GM21619 (cell line): Measurements from ENCODE around the gene HMX2.

ENCODE experiments used
- ATAC-seq: cut with Tn5 transposase; IDR thresholded peaks from one replicate; pipeline ENCODE4 v1.9.1; 2021; ENCODE audit not compliant: unreplicated experiment

Gene HMX2, protein sequence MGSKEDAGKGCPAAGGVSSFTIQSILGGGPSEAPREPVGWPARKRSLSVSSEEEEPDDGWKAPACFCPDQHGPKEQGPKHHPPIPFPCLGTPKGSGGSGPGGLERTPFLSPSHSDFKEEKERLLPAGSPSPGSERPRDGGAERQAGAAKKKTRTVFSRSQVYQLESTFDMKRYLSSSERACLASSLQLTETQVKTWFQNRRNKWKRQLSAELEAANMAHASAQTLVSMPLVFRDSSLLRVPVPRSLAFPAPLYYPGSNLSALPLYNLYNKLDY

DNA sequence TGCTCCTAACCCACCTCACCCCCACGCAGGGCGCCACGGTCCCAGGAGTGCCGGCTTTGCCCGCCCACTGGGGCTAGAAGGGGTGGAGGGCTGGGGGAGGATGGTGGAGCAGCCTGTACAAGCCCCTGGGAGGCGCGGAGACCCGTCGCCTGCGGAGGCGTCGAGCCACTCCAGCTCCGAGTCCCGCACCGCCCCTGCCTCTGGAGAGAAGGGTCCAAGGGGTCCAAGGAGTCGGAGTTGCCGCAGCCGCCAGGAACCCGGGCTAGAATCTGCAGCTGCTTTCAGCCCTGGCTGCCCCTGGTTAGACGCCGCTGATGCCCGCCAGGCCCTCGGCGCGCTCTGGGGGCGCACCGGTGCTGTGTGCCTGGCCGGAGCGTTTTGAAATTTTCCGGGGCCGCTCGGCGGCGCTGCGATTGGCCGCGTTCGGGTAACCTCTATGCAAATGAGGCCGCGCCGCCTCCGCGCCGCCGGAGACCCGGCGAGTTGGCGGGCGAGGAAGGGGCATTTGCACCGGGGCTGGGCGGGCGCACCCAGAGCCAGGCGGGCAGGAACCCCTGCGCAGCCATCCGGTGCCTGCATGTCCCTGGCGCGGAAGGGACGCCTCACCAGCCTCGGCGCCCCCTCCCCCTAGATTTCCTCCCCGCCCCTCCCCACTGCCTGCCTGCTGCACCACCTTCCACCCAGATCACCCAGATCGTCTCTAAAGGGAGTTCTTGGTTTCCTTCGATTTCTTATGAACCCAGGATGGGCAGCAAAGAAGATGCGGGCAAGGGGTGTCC, at the start of gene HMX2:
HMX2 (plus strand) TSS at position 502 of the 779 bp plus-strand sequence; CDS start at position 745, 243 bp downstream.
- no peak for ATAC-seq

DNA sequence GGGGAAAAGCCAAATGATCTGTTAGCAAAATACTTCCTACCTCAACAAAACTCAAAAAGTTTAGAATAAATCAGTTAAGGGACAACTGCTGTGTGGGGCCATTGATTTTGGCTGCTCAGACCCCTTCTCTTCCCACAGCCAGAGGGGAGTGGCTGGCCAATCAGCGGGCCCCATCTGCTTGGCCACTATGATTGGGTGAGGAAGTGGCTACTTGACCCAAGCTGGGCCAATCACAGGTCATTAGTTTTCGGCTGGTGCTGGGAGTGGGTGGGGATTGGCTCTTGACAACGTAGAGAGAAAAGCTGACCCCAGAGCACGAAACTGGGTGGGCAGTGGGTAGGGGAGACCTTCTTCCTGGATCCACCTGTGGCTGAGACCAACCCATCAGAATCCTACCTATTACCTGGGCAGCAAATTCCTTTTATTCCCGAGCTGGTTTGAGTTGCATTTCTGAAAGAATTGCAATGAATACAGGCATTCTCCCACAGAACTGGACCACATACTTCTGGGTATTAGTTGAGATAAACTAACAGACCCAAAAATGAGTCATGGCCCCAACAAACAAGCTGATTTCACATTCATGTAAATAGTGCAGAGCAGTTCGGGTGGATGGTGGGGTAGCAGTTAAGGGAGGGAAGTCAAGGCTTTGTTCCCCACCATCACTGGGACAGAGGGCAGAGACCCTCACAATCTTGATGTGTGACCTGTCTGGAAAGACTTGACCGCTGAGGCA, 47.7 kb upstream of the HMX2 start:
- no peak for ATAC-seq

DNA sequence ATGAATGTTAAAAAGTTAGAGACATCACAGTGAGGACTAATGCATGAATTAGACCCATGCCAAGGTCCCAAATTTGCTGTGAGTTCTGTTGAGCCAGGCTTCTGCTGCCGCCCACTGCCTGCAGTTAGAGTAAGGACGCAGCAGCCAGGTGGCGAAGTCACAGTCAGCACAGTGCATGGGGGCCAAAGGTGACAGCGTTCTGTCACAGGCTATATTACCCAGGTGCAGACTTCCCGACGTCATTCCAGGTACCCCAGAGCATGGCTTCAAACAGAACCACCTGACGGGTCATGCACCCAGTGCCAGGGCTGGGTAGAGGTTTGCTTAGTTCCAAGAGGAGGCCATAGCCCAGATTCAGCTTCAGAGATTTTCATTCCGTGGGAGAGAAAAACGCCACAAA, 46.1 kb upstream of the HMX2 start:
- ATAC-seq, result no peak

DNA sequence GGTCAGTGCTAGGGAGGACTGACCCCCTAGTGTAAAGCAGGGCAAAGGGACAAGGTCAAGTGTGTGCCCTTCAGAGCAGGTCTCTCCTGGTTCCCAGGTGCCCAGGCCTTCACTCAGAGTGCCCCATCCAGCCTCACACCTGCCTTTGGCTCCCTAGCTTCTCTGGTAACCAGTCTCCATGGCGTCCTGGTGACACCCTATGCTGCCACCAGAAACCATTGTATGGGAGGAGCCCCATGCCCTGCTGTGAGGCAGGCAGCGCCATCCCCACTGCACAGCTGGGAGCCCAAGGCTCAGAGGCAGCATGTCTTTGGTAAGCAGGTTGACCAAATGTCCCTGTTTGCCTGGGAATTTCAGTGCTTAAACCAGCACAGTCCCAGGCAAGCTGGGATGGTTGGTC, 45.3 kb upstream of the HMX2 start:
- ATAC-seq, result no peak

DNA sequence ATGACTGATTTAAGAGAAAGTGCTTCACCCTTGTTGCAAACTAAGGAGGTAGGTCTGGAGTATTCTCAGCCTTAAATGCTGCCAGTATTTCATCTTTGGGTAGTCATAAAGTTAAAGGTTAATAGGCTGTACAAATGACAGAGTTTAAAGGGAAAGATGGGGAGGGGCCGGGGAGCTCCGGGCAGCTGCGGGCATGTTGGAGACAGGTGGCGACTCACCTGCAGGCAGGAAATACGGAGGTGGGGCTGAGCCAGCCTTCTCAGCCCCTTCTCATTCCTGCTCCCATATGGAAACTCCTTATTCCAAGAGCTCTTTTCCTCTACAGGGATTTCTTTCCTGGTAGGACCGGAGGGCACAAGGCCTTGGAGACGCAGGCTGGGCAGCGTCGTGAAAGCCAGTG, 44.0 kb upstream of the HMX2 start:
- no peak for ATAC-seq

DNA sequence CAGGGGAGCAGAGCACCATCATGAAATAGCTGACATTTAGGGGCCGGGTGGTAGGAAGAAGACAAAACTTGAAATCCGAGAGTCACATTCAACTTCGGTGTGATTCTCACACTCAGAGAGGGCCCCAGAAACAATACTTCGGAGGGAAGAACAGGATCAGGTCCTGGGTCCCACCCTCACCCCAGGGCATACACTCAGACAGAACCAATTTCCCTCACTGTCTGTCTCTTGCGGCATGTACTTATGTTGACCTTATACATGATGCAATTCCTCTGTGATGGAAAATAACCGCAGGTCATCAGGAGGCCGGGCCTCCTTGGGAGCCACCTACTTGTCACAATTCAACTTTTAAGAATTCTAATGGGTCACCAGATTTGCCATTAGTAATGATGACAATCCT, 38.5 kb upstream of the HMX2 start:
- ATAC-seq, result no peak

DNA sequence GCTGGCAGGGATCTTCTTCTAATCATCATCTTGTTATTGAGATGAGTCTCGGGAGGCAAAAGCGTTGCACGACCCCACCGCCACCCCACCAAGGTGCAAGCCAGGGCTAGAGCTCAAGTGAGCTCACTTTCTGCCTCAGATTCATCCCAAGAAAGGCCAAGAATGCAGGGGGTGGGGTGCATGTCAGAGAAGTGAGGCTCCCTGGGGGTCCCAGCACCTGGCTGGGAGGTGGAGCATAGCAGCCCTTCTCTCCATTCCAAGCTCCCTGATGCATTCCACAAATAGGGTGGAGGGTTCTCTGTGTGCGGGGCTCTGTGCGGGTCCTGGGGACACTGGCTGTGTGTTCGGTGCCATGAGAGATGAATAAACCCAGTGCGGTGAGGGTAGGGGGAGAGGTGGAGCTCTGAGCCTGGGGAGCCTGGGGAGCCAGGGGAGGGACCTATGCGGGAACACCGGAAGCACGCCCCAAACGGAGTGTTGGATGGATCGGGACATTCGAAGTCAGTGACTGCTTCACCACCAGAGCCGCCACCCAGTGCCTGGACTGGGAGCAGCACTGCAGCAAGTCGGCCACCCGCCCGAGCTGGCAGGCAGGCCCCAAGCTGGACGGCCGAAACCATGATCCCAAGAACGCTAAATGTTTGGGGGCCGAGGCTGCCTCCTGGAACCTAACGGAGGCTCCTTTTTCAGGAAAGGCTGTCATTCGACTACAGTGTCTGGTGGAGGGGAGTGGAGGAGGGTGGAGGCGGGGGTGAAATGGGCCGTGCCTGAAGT, 30.1 kb upstream of the HMX2 start:
- no peak for ATAC-seq

DNA sequence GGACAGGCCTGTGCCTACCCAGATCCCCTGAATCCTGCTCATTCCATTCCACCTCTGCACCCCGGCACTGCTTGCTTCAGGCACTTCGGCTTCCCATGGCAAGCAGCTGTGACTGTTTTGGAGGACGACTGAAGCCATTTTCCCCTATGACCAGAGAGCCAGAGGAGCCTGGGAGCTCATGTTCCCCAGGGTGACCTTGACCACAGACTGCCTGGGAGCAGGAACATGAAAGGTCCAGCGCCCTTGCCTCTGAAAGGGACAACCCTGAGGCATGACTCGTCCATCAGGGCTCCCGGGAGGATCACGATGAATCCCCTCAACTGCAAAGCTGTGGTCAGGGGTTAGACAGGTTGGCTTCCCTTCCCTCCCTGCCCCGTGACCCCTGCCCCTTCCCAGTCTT, 28.9 kb upstream of the HMX2 start:
- ATAC-seq, result no peak

DNA sequence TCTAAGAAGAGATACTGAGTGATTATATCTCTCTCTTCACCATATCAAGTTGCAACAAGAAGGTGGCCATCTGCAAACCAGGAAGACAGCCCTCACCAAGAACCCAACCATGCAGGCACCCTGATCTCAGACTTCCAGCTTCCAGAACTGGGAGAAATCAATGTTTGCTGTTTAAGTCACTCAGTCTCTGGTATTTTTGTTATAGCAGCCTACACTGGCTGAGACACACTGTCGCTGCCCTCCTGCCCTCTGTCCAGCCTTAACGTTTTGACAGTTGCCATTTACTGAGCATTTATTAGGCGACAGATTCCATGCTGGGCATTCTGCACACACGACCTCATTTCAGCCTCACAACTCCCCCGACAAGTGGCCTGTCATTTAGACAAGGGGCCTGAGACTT, 21.7 kb upstream of the HMX2 start:
- no peak for ATAC-seq

DNA sequence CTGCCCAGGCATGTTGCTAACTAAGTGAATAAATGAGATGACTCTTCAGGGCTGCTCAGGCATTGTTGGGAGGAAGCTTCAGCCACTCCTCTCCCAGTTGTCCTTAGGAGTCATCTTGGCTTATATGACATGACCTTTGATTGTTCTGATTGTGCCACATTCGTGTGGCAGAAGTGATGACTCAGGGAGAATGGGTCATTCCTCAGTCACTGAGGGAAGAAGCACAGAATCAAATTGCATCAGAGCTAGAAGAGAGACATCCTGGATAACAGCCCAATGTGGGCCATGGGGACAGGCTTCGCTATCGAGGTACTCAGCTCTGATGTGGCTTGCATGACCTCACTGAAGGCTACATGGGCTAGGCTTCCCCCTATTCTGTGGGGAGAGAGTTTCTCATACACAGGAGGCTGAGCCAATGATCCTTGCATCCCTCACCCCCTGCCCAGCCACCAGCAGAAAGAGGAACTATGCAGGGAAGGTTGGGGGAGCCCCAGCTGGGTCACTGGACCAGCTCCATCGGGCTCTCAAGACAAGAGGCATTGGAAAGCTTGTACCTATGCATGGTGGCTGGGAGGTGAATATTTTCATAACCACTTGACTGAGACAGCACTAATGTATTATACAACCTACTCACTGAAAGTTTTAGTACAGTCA, 18.2 kb upstream of the HMX2 start:
- ATAC-seq, result no peak

DNA sequence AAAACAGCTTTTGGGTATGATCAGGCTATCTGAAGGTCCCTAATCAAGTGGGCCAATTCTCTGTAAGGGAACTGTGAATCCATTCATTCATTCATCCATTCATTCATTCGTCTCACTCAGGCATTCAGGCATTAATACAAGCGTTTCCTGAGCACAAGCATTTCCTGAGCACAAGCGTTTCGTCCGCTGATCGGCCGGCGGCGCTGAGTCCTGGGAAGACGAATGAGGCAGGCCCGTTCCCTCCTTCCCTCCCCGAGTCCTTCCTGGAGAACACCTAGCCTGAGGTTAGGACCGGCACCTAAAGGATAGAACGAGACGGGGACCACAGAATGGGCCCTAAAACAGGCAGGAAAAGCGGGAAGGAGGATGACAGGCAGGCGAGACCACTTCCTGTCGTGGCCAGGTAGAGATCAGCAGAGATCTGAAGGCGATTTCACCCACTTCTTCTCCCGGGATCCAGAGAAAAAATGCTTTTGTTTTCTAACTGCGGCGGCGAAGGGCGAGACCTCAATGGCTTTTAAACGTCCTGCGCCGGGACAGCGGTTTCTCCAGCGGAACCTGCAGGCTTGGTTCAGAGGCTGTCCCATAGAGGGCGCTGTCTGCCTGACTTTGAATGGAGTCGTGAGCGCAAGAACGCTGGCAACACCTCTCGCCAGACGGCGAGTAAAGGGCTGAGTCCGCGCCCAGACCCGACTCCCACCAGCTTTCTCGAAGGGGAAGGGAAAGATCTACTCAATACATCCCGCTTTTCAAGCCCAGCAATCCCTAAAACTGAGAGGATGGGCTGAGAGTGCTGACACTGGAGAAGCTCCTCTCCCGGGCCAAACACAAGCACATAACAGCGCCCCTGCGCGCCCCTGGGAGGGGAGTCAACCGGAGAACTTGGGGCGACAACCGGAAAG, 15.1 kb upstream of the HMX2 start:
- peak; percentile 58 for ATAC-seq

DNA sequence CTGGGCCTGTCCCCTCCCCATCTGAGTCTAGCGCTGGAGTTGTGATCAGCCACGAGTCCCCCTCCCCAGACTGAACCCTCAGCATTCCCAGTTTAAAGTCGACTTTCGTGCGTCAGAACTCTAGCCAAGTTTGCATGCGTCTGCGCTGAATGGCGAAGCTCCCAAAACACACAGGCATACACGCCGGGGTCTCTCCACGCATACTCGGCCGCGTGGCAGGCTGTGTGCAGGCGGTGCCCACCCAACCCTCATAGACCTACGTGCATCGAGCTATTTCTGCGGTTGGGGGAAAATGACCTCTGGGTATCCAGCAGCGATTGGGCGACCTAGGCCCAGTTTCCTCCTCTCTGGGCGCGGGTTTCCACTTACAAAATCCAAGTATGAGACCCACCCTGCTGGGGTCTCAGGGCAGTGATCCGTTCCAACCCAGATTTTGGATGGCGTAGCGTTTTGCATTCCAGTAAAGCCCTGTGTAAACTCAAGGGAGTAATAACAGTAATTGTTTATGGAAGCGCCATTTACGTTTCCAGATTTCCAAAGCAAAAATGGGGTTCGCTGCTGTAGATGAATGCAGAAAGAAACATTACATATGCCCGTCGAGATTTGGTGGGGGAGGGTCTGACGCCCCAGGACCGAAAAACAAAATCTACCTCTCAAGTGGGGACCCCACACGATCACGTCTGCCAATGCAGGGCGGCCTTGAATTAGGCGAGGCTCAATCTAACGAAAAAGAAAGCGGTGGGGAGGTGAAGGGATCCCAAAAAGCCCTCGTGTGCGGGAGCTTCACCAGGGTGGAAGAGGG, 14.2 kb upstream of the HMX2 start:
- ATAC-seq, result no peak

DNA sequence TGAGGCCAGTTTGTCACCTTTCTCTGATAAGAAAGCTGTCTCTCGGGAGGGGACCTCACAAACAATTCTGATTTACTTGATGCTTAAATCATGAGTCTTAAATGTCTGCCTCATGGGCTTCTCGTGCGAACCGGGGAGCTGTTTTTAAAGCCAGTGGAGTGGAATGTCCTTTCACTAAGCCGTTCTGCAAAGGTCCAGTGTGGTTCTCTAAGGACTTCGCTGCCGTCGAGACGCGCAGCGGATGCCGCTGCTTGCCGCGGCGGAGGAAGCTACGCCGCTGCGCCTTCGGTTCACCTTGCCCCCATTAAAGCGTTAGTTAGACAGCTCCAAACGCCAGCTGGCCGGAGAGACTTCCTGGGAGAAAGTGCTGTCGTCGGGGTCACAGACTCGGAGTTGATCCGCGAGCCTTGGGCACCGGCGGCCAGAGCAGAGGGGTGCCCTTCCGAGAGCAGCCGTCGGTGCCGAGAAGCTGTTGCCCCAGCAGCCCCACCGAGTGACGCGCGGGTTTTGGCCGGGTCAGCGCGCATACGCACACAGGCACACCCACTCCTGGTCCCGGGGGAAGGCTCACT, 13.5 kb upstream of the HMX2 start:
- ATAC-seq, result no peak

DNA sequence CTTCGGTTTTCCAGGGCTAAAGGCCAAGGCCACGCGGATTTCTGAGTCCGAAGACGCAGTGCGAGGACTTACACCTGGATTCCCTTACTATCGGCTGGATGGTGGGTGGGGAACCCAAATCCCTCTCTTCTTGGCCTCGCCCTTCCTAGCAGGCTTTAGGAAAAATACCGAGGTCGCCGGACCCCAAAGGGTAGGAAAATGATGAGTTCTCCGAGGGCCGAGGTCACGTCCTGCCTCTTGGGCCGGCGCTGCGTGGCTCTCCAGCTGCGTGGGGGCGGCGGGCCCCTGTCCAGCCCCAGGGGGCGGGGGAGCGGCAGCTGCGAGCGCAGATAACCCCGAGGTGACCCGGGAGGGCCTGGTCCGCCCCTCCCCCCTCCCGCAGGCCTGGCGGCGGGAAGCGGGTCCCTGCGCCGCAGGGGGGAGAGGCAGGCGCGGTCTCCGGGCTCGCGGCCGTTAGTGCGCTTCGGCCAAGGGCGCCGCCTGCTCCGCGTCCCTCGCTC, 13.0 kb upstream of the HMX2 start:
- no peak for ATAC-seq

DNA sequence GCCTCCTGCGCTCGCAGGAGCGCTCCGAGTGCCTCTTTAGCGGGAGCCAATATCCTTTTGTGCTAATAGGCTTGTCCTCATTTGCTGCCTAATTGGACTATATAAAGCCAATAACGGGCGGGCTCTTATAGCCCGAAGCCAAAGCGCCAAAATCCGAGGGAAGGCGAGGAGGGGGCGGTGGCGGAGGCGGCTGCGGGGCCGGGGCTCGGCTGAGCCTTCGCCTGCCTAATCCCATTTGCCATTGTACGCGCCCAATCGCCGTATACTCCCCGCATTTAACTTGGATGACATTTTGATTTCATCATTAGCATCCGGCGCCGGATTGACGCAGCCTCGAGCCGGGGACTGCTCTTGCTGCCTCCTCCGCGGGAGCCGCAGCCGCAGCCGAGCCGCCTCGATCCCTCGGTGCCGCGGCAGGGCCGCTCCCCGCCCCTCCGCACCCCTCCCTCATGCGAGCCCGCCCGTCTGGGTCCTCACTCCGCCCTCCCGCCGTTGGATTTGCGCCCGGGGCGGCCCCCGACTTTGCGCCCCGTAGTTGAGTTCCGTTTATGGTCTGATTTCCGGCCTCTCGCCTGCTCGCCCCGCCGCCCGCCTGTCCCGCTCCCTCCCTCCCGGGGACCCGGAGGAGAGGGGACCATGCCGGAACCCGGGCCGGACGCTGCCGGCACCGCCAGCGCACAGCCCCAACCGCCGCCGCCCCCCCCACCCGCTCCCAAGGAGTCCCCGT, 12.4 kb upstream of the HMX2 start, which contains the start of gene HMX3:
HMX3 (plus strand) TSS at position 556 of the 727 bp plus-strand sequence; CDS start at position 637, 81 bp downstream.
- ATAC-seq, result no peak

DNA sequence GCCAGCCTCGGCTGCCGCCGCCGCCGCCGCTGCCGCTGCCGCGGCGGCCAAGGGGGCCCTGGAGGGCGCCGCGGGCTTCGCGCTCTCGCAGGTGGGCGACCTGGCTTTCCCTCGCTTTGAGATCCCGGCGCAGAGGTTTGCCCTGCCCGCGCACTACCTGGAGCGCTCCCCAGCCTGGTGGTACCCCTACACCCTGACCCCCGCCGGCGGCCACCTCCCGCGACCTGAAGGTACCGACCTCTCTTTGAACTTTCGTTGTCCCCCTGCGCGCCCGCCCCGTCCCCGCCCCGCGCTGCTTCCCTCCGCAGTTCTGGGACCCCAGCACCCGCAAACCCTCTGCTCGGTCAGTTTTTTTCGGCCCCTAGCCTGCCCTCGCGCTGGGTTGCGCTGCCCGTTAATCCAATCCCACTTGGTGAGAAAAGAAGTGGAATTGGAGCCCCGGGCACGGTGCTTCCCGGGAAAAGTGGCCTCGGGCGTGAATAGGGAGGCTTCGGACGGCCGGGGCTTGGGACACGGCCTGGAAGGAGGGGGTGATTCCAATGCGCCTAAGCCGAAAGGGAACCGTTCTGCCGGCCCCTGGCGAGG, 11.6 kb upstream of the HMX2 start:
- ATAC-seq, result no peak
